Measurements from ENCODE around the gene MRPL52. TPM values are rescaled to one million over a fixed set of nuclear protein-coding genes. Genes with fewer than 3 reads are reported as not detected.

The MRPL52 gene
- total and polyA plus RNA-seq, 8 donors = 25.2 to 194 (median 134) TPM; not detected in 1

DNA sequence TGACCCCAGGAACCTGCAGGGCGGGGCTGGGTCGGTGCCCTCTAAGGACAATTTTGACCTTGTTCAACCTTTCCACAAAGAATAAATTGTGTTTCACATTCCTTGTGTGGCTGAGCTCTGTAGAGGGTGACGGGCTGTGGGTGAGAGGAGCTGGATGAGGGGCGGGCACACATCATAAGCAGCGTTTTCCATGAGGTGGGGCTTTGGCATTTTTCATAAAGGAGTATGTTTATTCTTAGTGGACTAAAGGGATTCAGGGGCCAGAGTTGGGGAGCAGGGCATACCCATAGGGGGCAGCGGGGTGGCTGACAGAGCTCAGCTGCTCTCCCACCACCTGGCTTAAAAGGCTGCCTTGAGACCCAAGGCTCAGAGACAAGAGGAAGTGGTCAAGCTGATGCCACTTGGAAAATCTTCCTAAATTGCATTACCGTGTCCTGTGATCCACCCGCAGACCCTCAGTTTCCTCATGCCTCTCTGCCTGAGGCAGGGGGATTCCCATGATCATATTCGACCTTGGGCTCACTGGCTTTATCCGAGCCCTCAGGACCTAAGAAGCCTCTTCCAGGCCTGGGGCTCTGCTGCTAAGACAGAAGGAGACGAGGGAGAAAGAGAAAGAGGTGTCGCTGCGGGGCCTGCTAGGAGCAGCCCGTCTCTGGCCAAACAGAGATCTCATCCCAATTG lies 18.1 kb downstream of the MRPL52 start:
- peak overlapping the region; percentile 28 to 90 (median 88) for H3K27ac ChIP-seq
- H3K4me1 ChIP-seq = peaks cover 58 to 88% (median 66%) of the 10 kb centered on the region in 4 donors
- TF ChIP-seq, protein P1, sequence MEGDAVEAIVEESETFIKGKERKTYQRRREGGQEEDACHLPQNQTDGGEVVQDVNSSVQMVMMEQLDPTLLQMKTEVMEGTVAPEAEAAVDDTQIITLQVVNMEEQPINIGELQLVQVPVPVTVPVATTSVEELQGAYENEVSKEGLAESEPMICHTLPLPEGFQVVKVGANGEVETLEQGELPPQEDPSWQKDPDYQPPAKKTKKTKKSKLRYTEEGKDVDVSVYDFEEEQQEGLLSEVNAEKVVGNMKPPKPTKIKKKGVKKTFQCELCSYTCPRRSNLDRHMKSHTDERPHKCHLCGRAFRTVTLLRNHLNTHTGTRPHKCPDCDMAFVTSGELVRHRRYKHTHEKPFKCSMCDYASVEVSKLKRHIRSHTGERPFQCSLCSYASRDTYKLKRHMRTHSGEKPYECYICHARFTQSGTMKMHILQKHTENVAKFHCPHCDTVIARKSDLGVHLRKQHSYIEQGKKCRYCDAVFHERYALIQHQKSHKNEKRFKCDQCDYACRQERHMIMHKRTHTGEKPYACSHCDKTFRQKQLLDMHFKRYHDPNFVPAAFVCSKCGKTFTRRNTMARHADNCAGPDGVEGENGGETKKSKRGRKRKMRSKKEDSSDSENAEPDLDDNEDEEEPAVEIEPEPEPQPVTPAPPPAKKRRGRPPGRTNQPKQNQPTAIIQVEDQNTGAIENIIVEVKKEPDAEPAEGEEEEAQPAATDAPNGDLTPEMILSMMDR (IDR thresholded peaks at IDR 0.05) = no peak
- H3K27me3 ChIP-seq = no peaks in the 10 kb centered on the region
- peak overlapping the region in 1 of 4 donors; percentile 13 for H3K4me3 ChIP-seq
- intact Hi-C loops (cut with DNase I; ENCODE audit: low total_unique reads) = loop anchor here (10.0 kb wide), 1 partner anchor 293 kb away; no protein-coding TSS in a partner anchor
- peaks cover 41 to 44% (median 43%) of the 10 kb centered on the region in 4 donors for H3K36me3 ChIP-seq
- peak in 1 of 2 donors; percentile 66 for DNase-seq
- no peaks in the 10 kb centered on the region for H3K9me3 ChIP-seq
- 41 to 57% (median 55%) methylated on average over 14 of the region's 14 CpGs for WGBS, 5 donors

DNA sequence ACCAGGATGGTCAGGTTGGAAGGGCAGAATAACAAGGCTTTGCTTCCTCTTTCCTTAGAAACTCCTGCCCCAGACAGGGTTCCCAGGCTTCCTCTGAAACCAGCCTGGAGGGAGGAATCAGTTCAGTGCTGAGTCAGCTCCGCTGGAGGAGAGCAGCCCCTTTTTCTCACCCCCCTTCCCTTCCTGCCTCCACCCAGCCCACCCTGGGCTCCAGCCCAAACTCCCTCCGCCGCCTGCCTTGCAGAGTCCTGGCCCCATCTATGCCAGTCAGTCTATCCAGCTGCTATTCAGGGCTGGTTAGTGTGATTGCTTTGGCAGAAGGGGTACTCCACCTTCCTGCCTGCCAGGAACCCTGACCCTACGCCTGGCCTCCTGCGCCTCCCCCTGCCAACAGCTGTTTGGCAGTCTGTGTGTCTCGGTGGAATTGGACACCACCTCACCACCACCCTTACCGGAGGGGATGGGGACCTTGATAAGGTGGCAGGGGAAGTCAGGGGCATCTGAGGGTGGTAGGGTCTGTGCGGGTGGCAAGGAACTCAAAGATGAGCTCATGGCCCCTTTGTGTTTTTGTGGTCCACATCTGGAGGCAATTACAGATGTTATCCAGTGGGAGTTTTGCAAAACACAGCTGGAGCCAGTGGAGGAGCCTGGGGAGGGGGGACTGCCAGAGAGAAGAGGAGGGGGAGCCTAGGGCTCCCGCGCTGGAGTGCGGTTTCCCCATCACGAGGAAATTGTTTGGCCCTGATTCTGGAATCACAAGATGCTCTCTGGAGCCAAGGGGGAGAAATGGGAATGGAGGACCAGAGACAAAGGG lies 18.9 kb downstream of the MRPL52 start:
- H3K27ac ChIP-seq = peak overlapping the region; percentile 73 to 90 (median 88)
- intact Hi-C loops (cut with DNase I; ENCODE audit: low total_unique reads) = loop anchor here (10.0 kb wide), 1 partner anchor 294 kb away; no protein-coding TSS in a partner anchor
- H3K4me3 ChIP-seq = peak overlapping the region in 1 of 4 donors; percentile 13
- peaks cover 65 to 91% (median 72%) of the 10 kb centered on the region in 4 donors for H3K4me1 ChIP-seq
- no peaks in the 10 kb centered on the region for H3K27me3 ChIP-seq
- TF ChIP-seq POLR2AphosphoS5 (IDR thresholded peaks at IDR 0.05) (peak in 1 of 3 donors; percentile 51), POLR2A (IDR thresholded peaks at IDR 0.05) (no peak), EP300 (IDR thresholded peaks at IDR 0.05) (no peak)
- TF ChIP-seq, protein P1 (IDR thresholded peaks at IDR 0.05) = no peak
- DNase-seq = peak; percentile 44 to 94
- WGBS, 5 donors = 15 to 38% (median 25%) methylated on average over 12 of the region's 12 CpGs
- H3K36me3 ChIP-seq = peaks cover 33 to 37% (median 36%) of the 10 kb centered on the region in 4 donors
- no peaks in the 10 kb centered on the region for H3K9me3 ChIP-seq

DNA sequence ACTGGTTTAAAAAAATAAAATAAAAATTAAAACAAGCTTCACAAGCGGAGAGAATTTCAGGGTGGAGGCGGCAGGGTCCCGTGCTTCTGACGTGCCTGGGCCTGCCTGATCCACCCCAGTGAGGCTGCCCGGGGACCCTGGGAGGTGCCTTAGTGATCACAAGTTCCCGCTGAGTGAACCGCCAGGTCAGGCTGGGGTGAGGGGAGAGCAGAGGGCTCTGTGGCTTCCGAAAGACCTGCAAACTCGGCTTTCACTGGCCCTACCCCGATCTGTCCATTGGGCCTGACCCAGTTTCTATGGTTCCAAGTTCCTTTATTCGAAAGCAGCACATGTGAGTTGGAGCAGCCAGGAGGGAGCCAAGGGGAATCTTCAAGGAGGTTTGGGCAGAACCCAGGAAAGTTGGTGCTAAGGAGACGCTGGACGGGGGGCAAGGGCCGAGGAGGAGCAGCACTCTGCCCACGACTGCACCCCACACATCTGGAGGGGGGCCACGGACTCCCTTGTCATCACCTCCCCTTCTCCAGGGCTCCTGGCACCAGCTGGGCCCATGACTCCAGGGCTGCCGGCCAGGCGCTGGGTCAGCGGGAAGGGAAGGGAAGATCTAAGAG lies 19.6 kb downstream of the MRPL52 start:
- intact Hi-C loops (cut with DNase I; ENCODE audit: low total_unique reads) = loop anchor here (10.0 kb wide), 1 partner anchor 295 kb away; no protein-coding TSS in a partner anchor
- peaks cover 28 to 29% (median 28%) of the 10 kb centered on the region in 4 donors for H3K36me3 ChIP-seq
- no peak overlapping the region for H3K4me3 ChIP-seq
- TF ChIP-seq, protein P1 (IDR thresholded peaks at IDR 0.05) = no peak
- TF ChIP-seq EP300 (IDR thresholded peaks at IDR 0.05) (no peak), POLR2A (IDR thresholded peaks at IDR 0.05) (no peak), POLR2AphosphoS5 (IDR thresholded peaks at IDR 0.05) (no peak)
- 53 to 66% (median 59%) methylated on average over 14 to 19 of the region's 19 CpGs for WGBS, 5 donors
- H3K27me3 ChIP-seq = no peaks in the 10 kb centered on the region
- peak overlapping the region; percentile 66 to 90 (median 88) for H3K27ac ChIP-seq
- DNase-seq = peak in 1 of 2 donors; percentile 38
- H3K4me1 ChIP-seq = peaks cover 65 to 92% (median 74%) of the 10 kb centered on the region in 4 donors
- no peaks in the 10 kb centered on the region for H3K9me3 ChIP-seq

Measured in stomach (tissue), 9 donors.